Gastrocnemius medialis (tissue), 4 donors: Measurements from ENCODE around the gene COX10.

Experiments used
- POLR2A ChIP-seq, 2 donors: fragments of 450-650 bp; IDR thresholded peaks; one replicate each; pipeline ENCODE4 v1.6.1; 2017; ENCODE audit warnings: antibody characterized with exemption in 2 of 2, mild to moderate bottlenecking in 2 of 2, moderate library complexity in 2 of 2
- TF ChIP-seq, protein P1 (sequence below), 5 experiments: fragments of 450-650 bp in 3 of 5; fragments of 200-600 bp in 2 of 5; sonication (generic) in 2 of 5; IDR thresholded peaks in 4 of 5; conservative IDR thresholded peaks in 1 of 5; 1 replicate in 4 of 5; 2 replicates in 1 of 5; pipeline ENCODE4 v1.5.1; 2016 to 2019; ENCODE audit warnings: antibody characterized with exemption in 5 of 5, mild to moderate bottlenecking in 3 of 5, moderate library complexity in 3 of 5

GRCh38 chr17:14204084-14204483 is 134.8 kb downstream of the COX10 start:
- TF ChIP-seq, protein P1, sequence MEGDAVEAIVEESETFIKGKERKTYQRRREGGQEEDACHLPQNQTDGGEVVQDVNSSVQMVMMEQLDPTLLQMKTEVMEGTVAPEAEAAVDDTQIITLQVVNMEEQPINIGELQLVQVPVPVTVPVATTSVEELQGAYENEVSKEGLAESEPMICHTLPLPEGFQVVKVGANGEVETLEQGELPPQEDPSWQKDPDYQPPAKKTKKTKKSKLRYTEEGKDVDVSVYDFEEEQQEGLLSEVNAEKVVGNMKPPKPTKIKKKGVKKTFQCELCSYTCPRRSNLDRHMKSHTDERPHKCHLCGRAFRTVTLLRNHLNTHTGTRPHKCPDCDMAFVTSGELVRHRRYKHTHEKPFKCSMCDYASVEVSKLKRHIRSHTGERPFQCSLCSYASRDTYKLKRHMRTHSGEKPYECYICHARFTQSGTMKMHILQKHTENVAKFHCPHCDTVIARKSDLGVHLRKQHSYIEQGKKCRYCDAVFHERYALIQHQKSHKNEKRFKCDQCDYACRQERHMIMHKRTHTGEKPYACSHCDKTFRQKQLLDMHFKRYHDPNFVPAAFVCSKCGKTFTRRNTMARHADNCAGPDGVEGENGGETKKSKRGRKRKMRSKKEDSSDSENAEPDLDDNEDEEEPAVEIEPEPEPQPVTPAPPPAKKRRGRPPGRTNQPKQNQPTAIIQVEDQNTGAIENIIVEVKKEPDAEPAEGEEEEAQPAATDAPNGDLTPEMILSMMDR (IDR thresholded peaks at IDR 0.05 in 4 of 5, conservative IDR thresholded peaks at IDR 0.05 in 1 of 5), result no peak
- no peak for TF ChIP-seq POLR2A (IDR thresholded peaks at IDR 0.05)
